K562 (cell line): ENCODE results near the gene ARMC9. TPM values are rescaled to one million over a fixed set of nuclear protein-coding genes. Genes with fewer than 3 reads are reported as not detected.

Experiments
- ATAC-seq: fragments of 200-7000 bp; cut with Tn5 transposase; 3 replicates; pipeline ENCODE4 v1.9.1; 2020; ENCODE audit warnings: moderate library complexity
- BruUV-seq: library from RNA; stranded (reverse); fragments of 400-500 nt; replicated peaks from 2 replicates; lab custom pipeline; 2021; lab: Mats Ljungman, UMichigan
- CTCF ChIA-PET: fragments of 300-600 bp; formaldehyde crosslinking; extraction: SDS; loops from one replicate; lab custom pipeline; 2021; ENCODE audit warnings: low intra/inter-chr PET ratio; lab: Yijun Ruan, JAX
- POLR2A ChIA-PET: fragments of 300-600, 350-650 bp; sonication (Branson Sonifier 250); formaldehyde crosslinking; extraction: SDS; loops from one replicate; lab custom pipeline; 2021; ENCODE audit warnings: antibody characterized with exemption, inconsistent platforms; lab: Yijun Ruan, JAX
- DNase-seq, 4 experiments: peaks; one replicate each; pipeline versions ENCODE4 v3.0.0 to v3.0.0-alpha.2; 2011 to 2018; ENCODE audit warnings: low spot score in 3 of 4, mixed read lengths in 3 of 4; ENCODE audit errors: extremely low read depth in 1 of 4
- FAIRE-seq: peaks from 2 replicates; lab custom pipeline; 2011; peaks lifted over from hg19 to GRCh38; lab: Jason Lieb, UNC
- H2AFZ ChIP-seq: 2 replicates; pipeline ENCODE4 v1.6.0; 2011; ENCODE audit warnings: low read depth, low read length, control low read depth, inconsistent platforms
- H3K27ac ChIP-seq: fragments of 200-600 bp; 3 replicates; pipeline ENCODE4 v1.8.0; 2011; ENCODE audit warnings: low read depth, mild to moderate bottlenecking, control low read depth, inconsistent platforms, low read length, moderate library complexity, mixed read lengths; ENCODE audit errors: extremely low read depth
- H3K27me3 ChIP-seq, 2 experiments: fragments of 300-600 bp in 1 of 2; 2 replicates in 1 of 2; 3 replicates in 1 of 2; pipeline versions ENCODE4 v1.6.0 to v1.8.0; 2011; ENCODE audit warnings: inconsistent platforms in 2 of 2, low read length in 2 of 2, mild to moderate bottlenecking in 1 of 2, mixed read lengths in 1 of 2, moderate library complexity in 1 of 2; ENCODE audit not compliant: control insufficient read depth in 2 of 2, insufficient read depth in 2 of 2
- H3K36me3 ChIP-seq: fragments of 300-600 bp; 3 replicates; pipeline ENCODE4 v1.8.0; 2011; ENCODE audit warnings: mild to moderate bottlenecking, low read length, inconsistent platforms; ENCODE audit not compliant: control insufficient read depth, insufficient read depth
- H3K4me1 ChIP-seq, 2 experiments: fragments of 200-600 bp in 1 of 2; replicated peaks in 1 of 2; 2 replicates in 1 of 2; 3 replicates in 1 of 2; pipeline versions ENCODE4 v1.5.1 to v1.8.0; 2011; ENCODE audit warnings: inconsistent platforms in 2 of 2, low read length in 2 of 2, mild to moderate bottlenecking in 1 of 2, mixed read lengths in 1 of 2, moderate library complexity in 1 of 2; ENCODE audit not compliant: control insufficient read depth in 2 of 2, insufficient read depth in 2 of 2
- H3K4me2 ChIP-seq: 2 replicates; pipeline ENCODE4 v1.6.1; 2011; ENCODE audit warnings: low read length, control low read depth, inconsistent platforms, mixed read lengths; ENCODE audit not compliant: insufficient read depth
- H3K4me3 ChIP-seq: fragments of 200-600 bp; sonication (generic), shearing (Covaris generic); 2 replicates; pipeline ENCODE4 v1.5.1; 2016; ENCODE audit warnings: control low read depth, inconsistent platforms
- H3K79me2 ChIP-seq: fragments of 200-600 bp; 3 replicates; pipeline ENCODE4 v1.8.0; 2011; ENCODE audit warnings: low read length, inconsistent platforms; ENCODE audit not compliant: control insufficient read depth, insufficient read depth
- H3K9ac ChIP-seq, 2 experiments: 2 replicates each; pipeline versions ENCODE4 v1.6.0 to v1.6.1; 2011; ENCODE audit warnings: low read depth in 2 of 2, low read length in 2 of 2, control low read depth in 1 of 2, inconsistent platforms in 1 of 2, mild to moderate bottlenecking in 1 of 2, mixed read lengths in 1 of 2; ENCODE audit not compliant: insufficient read depth in 1 of 2
- H3K9me1 ChIP-seq: one replicate; pipeline ENCODE4 v1.6.0; 2011; ENCODE audit warnings: inconsistent platforms, mild to moderate bottlenecking, low read length, moderate library complexity; ENCODE audit not compliant: control insufficient read depth, insufficient read depth
- H3K9me3 ChIP-seq: replicated peaks from 2 replicates; pipeline ENCODE4 v1.5.1; 2011; ENCODE audit warnings: low read depth, low read length, inconsistent platforms; ENCODE audit not compliant: control insufficient read depth, insufficient read depth
- H4K20me1 ChIP-seq: replicated peaks from 2 replicates; pipeline ENCODE4 v1.6.1; 2011; ENCODE audit warnings: low read length, inconsistent platforms, mixed read lengths; ENCODE audit not compliant: control insufficient read depth, insufficient read depth
- CCAR2 ChIP-seq: fragments of 200-400 bp; formaldehyde crosslinking; IDR thresholded peaks from 2 replicates; pipeline ENCODE4 v1.6.1; 2017; ENCODE audit warnings: mild to moderate bottlenecking, low read depth, low read length
- GTF2A2 ChIP-seq: IDR thresholded peaks from 2 replicates; pipeline ENCODE4 v1.6.1; 2016; ENCODE audit warnings: mild to moderate bottlenecking, missing genetic modification characterization, missing compliant biosample characterization
- IRF1 ChIP-seq: sonication (generic); formaldehyde crosslinking; IDR thresholded peaks from 2 replicates; pipeline ENCODE4 v1.8.0; 2022; ENCODE audit warnings: missing genetic modification reagents, mild to moderate bottlenecking, borderline replicate concordance
- NCOA1 ChIP-seq: fragments of 450-650 bp; IDR thresholded peaks from 2 replicates; pipeline ENCODE4 v1.6.1; 2016; ENCODE audit warnings: low read depth
- RFX1 ChIP-seq: fragments of 450-650 bp; IDR thresholded peaks from 2 replicates; pipeline ENCODE4 v1.6.1; 2016; ENCODE audit warnings: mild to moderate bottlenecking, moderate library complexity
- SFPQ ChIP-seq: fragments of 200-400 bp; formaldehyde crosslinking; IDR thresholded peaks from 2 replicates; pipeline ENCODE4 v1.6.1; 2017; ENCODE audit warnings: mild to moderate bottlenecking, low read depth, low read length, moderate library complexity
- SOX6 ChIP-seq: fragments of 450-650 bp; IDR thresholded peaks from 2 replicates; pipeline ENCODE4 v1.6.1; 2014; ENCODE audit warnings: mild to moderate bottlenecking
- TOE1 ChIP-seq, 2 experiments: fragments of 450-650 bp in 1 of 2; sonication (generic) in 1 of 2; formaldehyde crosslinking in 1 of 2; IDR thresholded peaks; 2 replicates each; pipeline versions ENCODE4 v1.7.1 to v1.8.0; 2016 to 2022; ENCODE audit warnings: borderline replicate concordance in 2 of 2, mild to moderate bottlenecking in 2 of 2, antibody characterized with exemption in 1 of 2, inconsistent platforms in 1 of 2, low read depth in 1 of 2, missing genetic modification reagents in 1 of 2, moderate library complexity in 1 of 2
- WGBS: fragments of 100-300 bp; shearing (Covaris generic); methylation state at CpG from one replicate; pipeline ENCODE4 v1.1.6; 2016; ENCODE audit warnings: low coverage, mixed read lengths; ENCODE audit not compliant: insufficient coverage; ENCODE audit errors: missing lambda C conversion rate; 5-methylcytosine and 5-hydroxymethylcytosine counted together
- in situ Hi-C: fragments of 300-500 bp; cut with MboI; formaldehyde crosslinking; loops from 4 replicates; pipeline ENCODE4 v1.15.0; 2018; ENCODE audit warnings: inconsistent platforms, mixed read lengths
- intact Hi-C: fragments of 100-400 bp; cut with micrococcal nuclease; formaldehyde crosslinking; loops from 2 replicates; pipeline ENCODE4 v1.14.2; 2022
- polyA plus RNA-seq, 8 experiments: library from polyadenylated mRNA; depleted of rRNA in 4 of 8; stranded (reverse) in 5 of 8; unstranded in 3 of 8; fragments of >200 nt; fragmentation: Nextera tagmentation in 2 of 8; fragmentation: Illumina TruSeq in 1 of 8; extraction: Ambion mirVana in 2 of 8; extraction: Trizol in 1 of 8; gene quantifications; 2 replicates each; pipeline versions ENCODE4 v1.2.1 to v1.2.3, GENCODE V29; 2011 to 2014; ENCODE audit warnings: inconsistent platforms in 1 of 8, missing spikeins in 1 of 8
- total RNA-seq, 7 experiments: library from RNA; depleted of rRNA in 6 of 7; stranded (reverse); fragments of >200 nt in 6 of 7; fragmentation: Illumina TruSeq in 2 of 7; extraction: Trizol in 2 of 7; gene quantifications; 2 replicates each; pipeline versions ENCODE4 v1.2.1 to v1.2.3, GENCODE V29; 2011 to 2021; ENCODE audit warnings: low replicate concordance in 1 of 7

ARMC9 gene
- total and polyA plus RNA-seq, 9 of the 15 experiments (the other 6 are each of a cell fraction or from before 2014, with no cell fraction given), result 0.36 to 2.3 (median 1.1) TPM

- in situ Hi-C loops (no loop called here), intact Hi-C loops (no loop called here)
- Histone ChIP-seq H3K4me1 (no peaks in the 10 kb centered on the region), H3K27me3 (no peaks in the 10 kb centered on the region), H4K20me1 (no peaks in the 10 kb centered on the region), H3K9me1 (no peaks in the 10 kb centered on the region), H3K4me2 (no peak overlapping the region), H3K4me3 (no peak overlapping the region), H3K36me3 (peaks cover 63% of the 10 kb centered on the region; the same call in 2 of the 3 replicates), H3K79me2 (no peaks in the 10 kb centered on the region), H3K9me3 (no peaks in the 10 kb centered on the region), H3K9ac (no peak overlapping the region), H3K27ac (no peak overlapping the region), H2AFZ (no peak overlapping the region)
- ATAC-seq, result no peak
- POLR2A ChIA-PET, result no interaction called here
- BruUV-seq, result no TSS peak
- FAIRE-seq, result no peak
- TF ChIP-seq GTF2A2 (tag) (no peak), RFX1 (no peak), SFPQ (no peak), IRF1 (no peak), NCOA1 (no peak), CCAR2 (no peak), TOE1 (IDR thresholded peaks at IDR 0.05; ENCODE audit: borderline replicate concordance) (no peak), TOE1 (CRISPR knock-in tag; IDR thresholded peaks at IDR 0.05; ENCODE audit: borderline replicate concordance, low read depth) (no peak), SOX6 (no peak)
- 94% methylated on average over 6 of the region's 7 CpGs for WGBS
- CTCF ChIA-PET, result no interaction called here
- DNase-seq, result no peak
These were observed 37.1 kb upstream of the ARMC9 start for GRCh38 chr2:231161252-231161839.
